Esophagus (tissue), 2 donors: ENCODE measurements around the gene PTK6. TPM values are rescaled to one million over a fixed set of nuclear protein-coding genes. Genes with fewer than 3 reads are reported as not detected.

Experiments
- H3K27ac ChIP-seq, 2 donors: one replicate each; pipeline ENCODE4 v1.5.1; 2013; ENCODE audit warnings: low read depth in 2 of 2, mild to moderate bottlenecking in 2 of 2, inconsistent platforms in 1 of 2, low read length in 1 of 2, moderate library complexity in 1 of 2
- H3K27me3 ChIP-seq, 2 donors: one replicate each; pipeline ENCODE4 v1.6.1; 2013; ENCODE audit warnings: low read length in 2 of 2, control low read depth in 1 of 2, mild to moderate bottlenecking in 1 of 2; ENCODE audit not compliant: insufficient read depth in 2 of 2, control insufficient read depth in 1 of 2
- H3K36me3 ChIP-seq, 2 donors: one replicate each; pipeline ENCODE4 v1.6.1; 2013; ENCODE audit warnings: low read length in 1 of 2; ENCODE audit not compliant: control insufficient read depth in 2 of 2, insufficient read depth in 2 of 2
- H3K4me1 ChIP-seq, 2 donors: one replicate each; pipeline ENCODE4 v1.6.1; 2013; ENCODE audit warnings: low read length in 1 of 2; ENCODE audit not compliant: control insufficient read depth in 2 of 2, insufficient read depth in 2 of 2
- H3K4me3 ChIP-seq, 2 donors: one replicate each; pipeline ENCODE4 v1.5.1; 2013; ENCODE audit warnings: low read length in 2 of 2, mild to moderate bottlenecking in 2 of 2, low read depth in 1 of 2, moderate library complexity in 1 of 2
- H3K9me3 ChIP-seq, 2 donors: one replicate each; pipeline ENCODE4 v1.6.1; 2013; ENCODE audit warnings: mild to moderate bottlenecking in 2 of 2, low read depth in 1 of 2, low read length in 1 of 2, moderate library complexity in 1 of 2; ENCODE audit not compliant: control insufficient read depth in 2 of 2, insufficient read depth in 1 of 2
- WGBS, 2 donors: extraction: QIAGEN DNeasy Blood & Tissue Kit; methylation state at CpG; one replicate each; pipeline ENCODE4 v1.1.7; 2013; 5-methylcytosine and 5-hydroxymethylcytosine counted together
- polyA plus RNA-seq, 2 donors: library from polyadenylated mRNA; stranded (reverse); fragments of 200-250 nt; gene quantifications; one replicate each; pipeline ENCODE4 v1.2.3, GENCODE V29; 2013
- donor health status: healthy with polysubstance abuse.
- donor health status: Bipolar disorder and iron deficiency.

The PTK6 gene
- polyA plus RNA-seq, 2 donors: 80.1 to 81.6 TPM

GRCh38 chr20:63492518-63492917 lies 44.7 kb downstream of the PTK6 start:
- 88 to 89% methylated on average over 2 of the region's 2 CpGs for WGBS, 2 donors
- H3K27me3 ChIP-seq: peaks cover 2 to 4% of the 10 kb centered on the region in 2 donors
- peaks cover 0 to 7% of the 10 kb centered on the region in 2 donors for H3K9me3 ChIP-seq
- H3K27ac ChIP-seq: no peak overlapping the region
- peaks cover 0 to 3% of the 10 kb centered on the region in 2 donors for H3K4me1 ChIP-seq
- no peak overlapping the region for H3K4me3 ChIP-seq
- H3K36me3 ChIP-seq: no peaks in the 10 kb centered on the region

GRCh38 chr20:63491635-63492230 lies 45.4 kb downstream of the PTK6 start:
- H3K9me3 ChIP-seq: peaks cover 0 to 7% of the 10 kb centered on the region in 2 donors
- H3K36me3 ChIP-seq: no peaks in the 10 kb centered on the region
- H3K27ac ChIP-seq: no peak overlapping the region
- H3K4me3 ChIP-seq: no peak overlapping the region
- peaks cover 0 to 2% of the 10 kb centered on the region in 2 donors for H3K4me1 ChIP-seq
- WGBS, 2 donors: 56 to 72% methylated on average over 4 of the region's 4 CpGs
- H3K27me3 ChIP-seq: peaks cover 2 to 4% of the 10 kb centered on the region in 2 donors

GRCh38 chr20:63491078-63491477 lies 46.1 kb downstream of the PTK6 start:
- Histone ChIP-seq H3K4me1 (no peaks in the 10 kb centered on the region), H3K27me3 (peaks cover 2 to 8% of the 10 kb centered on the region in 2 donors), H3K27ac (no peak overlapping the region), H3K9me3 (peaks cover 0 to 13% of the 10 kb centered on the region in 2 donors), H3K36me3 (no peaks in the 10 kb centered on the region), H3K4me3 (no peak overlapping the region)
- 76 to 89% methylated on average over 2 to 4 of the region's 4 CpGs for WGBS, 2 donors

- Histone ChIP-seq H3K9me3 (peaks cover 0 to 13% of the 10 kb centered on the region in 2 donors), H3K4me3 (no peak overlapping the region), H3K27ac (no peak overlapping the region), H3K4me1 (no peaks in the 10 kb centered on the region), H3K36me3 (no peaks in the 10 kb centered on the region), H3K27me3 (peaks cover 2 to 8% of the 10 kb centered on the region in 2 donors)
- 73 to 74% methylated on average over 24 of the region's 24 CpGs for WGBS, 2 donors
These were observed 46.8 kb downstream of the PTK6 start for GRCh38 chr20:63490416-63490815.

GRCh38 chr20:63488315-63489251 lies 48.6 kb downstream of the PTK6 start:
- Histone ChIP-seq H3K27ac (no peak overlapping the region), H3K4me1 (no peaks in the 10 kb centered on the region), H3K9me3 (peaks cover 0 to 13% of the 10 kb centered on the region in 2 donors), H3K36me3 (no peaks in the 10 kb centered on the region), H3K27me3 (peaks cover 2 to 10% of the 10 kb centered on the region in 2 donors), H3K4me3 (no peak overlapping the region)
- 16 to 17% methylated on average over 60 to 83 of the region's 83 CpGs for WGBS, 2 donors

- no peak overlapping the region for H3K4me3 ChIP-seq
- peaks cover 0 to 12% of the 10 kb centered on the region in 2 donors for H3K9me3 ChIP-seq
- H3K4me1 ChIP-seq: no peaks in the 10 kb centered on the region
- no peak overlapping the region for H3K27ac ChIP-seq
- 17 to 36% methylated on average over 12 to 39 of the region's 40 CpGs for WGBS, 2 donors
- H3K27me3 ChIP-seq: peaks cover 2 to 10% of the 10 kb centered on the region in 2 donors
- no peaks in the 10 kb centered on the region for H3K36me3 ChIP-seq
These were observed 49.4 kb downstream of the PTK6 start for GRCh38 chr20:63487781-63488241.

GRCh38 chr20:63487116-63487764 lies 49.9 kb downstream of the PTK6 start:
- Histone ChIP-seq H3K27ac (no peak overlapping the region), H3K4me3 (no peak overlapping the region), H3K36me3 (no peaks in the 10 kb centered on the region), H3K4me1 (no peaks in the 10 kb centered on the region), H3K9me3 (peaks cover 0 to 7% of the 10 kb centered on the region in 2 donors), H3K27me3 (peaks cover 2 to 10% of the 10 kb centered on the region in 2 donors)
- WGBS, 2 donors: 52% methylated on average over 14 of the region's 14 CpGs

GRCh38 chr20:63486300-63486855 lies 50.8 kb downstream of the PTK6 start:
- 89 to 90% methylated on average over 17 of the region's 17 CpGs for WGBS, 2 donors

More at GRCh38 chr20:63486300-63486855, 50.8 kb downstream of the PTK6 start:
- H3K4me1 ChIP-seq: no peaks in the 10 kb centered on the region
- H3K27me3 ChIP-seq: peaks cover 2 to 10% of the 10 kb centered on the region in 2 donors
- no peak overlapping the region for H3K4me3 ChIP-seq
- peaks cover 0 to 6% of the 10 kb centered on the region in 2 donors for H3K9me3 ChIP-seq
- no peak overlapping the region for H3K27ac ChIP-seq
- no peaks in the 10 kb centered on the region for H3K36me3 ChIP-seq
